Endometrial microvascular endothelial cells (primary cell): Measurements from ENCODE around the gene CLMP. TPM values are rescaled to one million over a fixed set of nuclear protein-coding genes. Genes with fewer than 3 reads are reported as not detected.
"Not testable (repeated sequence)": the region's sequence is repeated elsewhere in the genome, so short reads cannot be mapped to it uniquely, and the experiment has no call there.

Source experiments
- in situ Hi-C: cut with HindIII; loops from 2 replicates; pipeline ENCODE4 v1.10.0; 2017; ENCODE audit warnings: low sequenced_read_pairs, low pct_unique_long_range_greater_than_20kb; ENCODE audit errors: inconsistent ontology term
- total RNA-seq: library from RNA; depleted of rRNA; stranded (reverse); fragments of >200 nt; gene quantifications from one replicate; pipeline ENCODE4 v1.2.3, GENCODE V29; 2015; ENCODE audit errors: inconsistent ontology term

Gene CLMP
- total RNA-seq, 1 donor from 2014 or later: 0.09 TPM

GRCh38 chr11:123072332-123072761, 122.7 kb downstream of the CLMP start:
- in situ Hi-C loops: no loop called here

- in situ Hi-C loops: no loop called here
These were observed 124.9 kb downstream of the CLMP start for GRCh38 chr11:123069908-123070821.

- in situ Hi-C loops: no loop called here
These were observed 129.4 kb downstream of the CLMP start for GRCh38 chr11:123065621-123066020.

GRCh38 chr11:123063826-123064657, 131.0 kb downstream of the CLMP start:
- in situ Hi-C loops: no loop called here

GRCh38 chr11:123062892-123063825, 131.9 kb downstream of the CLMP start:
- in situ Hi-C loops: no loop called here

GRCh38 chr11:123062158-123062891, 132.7 kb downstream of the CLMP start:
- in situ Hi-C loops: no loop called here

- in situ Hi-C loops: no loop called here
These were observed 133.5 kb downstream of the CLMP start, which contains the start of gene HSPA8 for GRCh38 chr11:123061403-123062157. Gene HSPA8 (minus strand): TSS chr11:123062136. CDS start chr11:123061324, 812 bp downstream.

GRCh38 chr11:123060277-123061000, 134.6 kb downstream of the CLMP start:
- in situ Hi-C loops: no loop called here

GRCh38 chr11:123059041-123059920, 135.8 kb downstream of the CLMP start:
- in situ Hi-C loops: not testable (repeated sequence)

- in situ Hi-C loops: no loop called here
These were observed 137.3 kb downstream of the CLMP start for GRCh38 chr11:123057661-123058305.

- in situ Hi-C loops: no loop called here
These were observed 138.1 kb downstream of the CLMP start for GRCh38 chr11:123056835-123057491.

GRCh38 chr11:123055191-123055901, 139.7 kb downstream of the CLMP start:
- in situ Hi-C loops: no loop called here

GRCh38 chr11:123054301-123055065, 140.6 kb downstream of the CLMP start:
- in situ Hi-C loops: no loop called here
